ENCODE data around the gene RNF40. TPM values are rescaled to one million over a fixed set of nuclear protein-coding genes. Genes with fewer than 3 reads are reported as not detected.

The RNF40 gene
- total and polyA plus RNA-seq, 2 of the 8 experiments (the other 6 are each of a cell fraction or from before 2014, with no cell fraction given), result 38.5 to 68.7 TPM

DNA sequence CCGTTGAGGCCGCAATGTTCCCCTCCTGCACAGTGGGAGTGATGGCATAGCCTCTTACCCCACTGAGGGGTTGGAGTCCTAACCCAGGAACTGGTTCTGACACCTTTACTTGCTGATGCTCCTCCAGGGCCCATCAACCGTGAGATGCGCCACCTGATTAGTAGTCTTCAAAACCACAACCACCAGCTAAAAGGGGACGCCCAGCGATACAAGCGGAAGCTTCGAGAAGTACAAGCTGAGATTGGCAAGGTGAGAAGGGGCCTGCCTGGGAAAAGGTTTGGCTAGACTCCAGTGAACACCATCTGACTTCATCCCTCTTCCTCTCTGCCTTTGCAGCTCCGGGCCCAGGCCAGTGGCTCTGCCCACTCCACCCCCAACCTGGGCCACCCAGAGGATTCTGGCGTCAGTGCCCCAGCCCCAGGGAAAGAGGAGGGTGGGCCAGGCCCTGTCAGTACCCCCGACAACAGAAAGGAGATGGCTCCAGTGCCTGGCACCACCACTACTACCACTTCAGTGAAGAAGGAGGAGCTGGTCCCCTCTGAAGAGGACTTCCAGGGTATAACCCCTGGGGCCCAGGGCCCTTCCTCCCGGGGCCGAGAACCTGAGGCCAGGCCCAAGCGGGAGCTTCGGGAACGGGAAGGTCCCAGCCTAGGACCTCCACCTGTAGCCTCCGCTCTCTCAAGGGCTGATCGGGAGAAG lies 5.8 kb downstream of the RNF40 start (continued):
- TF ChIP-seq CHD2 (IDR thresholded peaks at IDR 0.05; ENCODE audit: low read length) (no peak), RBBP5 (IDR thresholded peaks at IDR 0.05; ENCODE audit: borderline replicate concordance, low read depth, low read length) (no peak)

Data from H1 (cell line).